NCI-H1092 treated with DMSO at 0.1 percent for 48 hours (cell line): ENCODE data around the gene KCNC1.

Experiments used
- DNase-seq: peaks from one replicate; lab custom pipeline; 2025; lab: John Stamatoyannopoulos, UW

KCNC1 gene

GRCh38 chr11:17755891-17756290 is 21.3 kb downstream of the KCNC1 start:
- no peak for DNase-seq

- DNase-seq = peak; percentile 71
These were observed 25.8 kb downstream of the KCNC1 start for GRCh38 chr11:17760102-17761029.

GRCh38 chr11:17762309-17762974 is 27.9 kb downstream of the KCNC1 start:
- DNase-seq = no peak

GRCh38 chr11:17763244-17763643 is 28.7 kb downstream of the KCNC1 start:
- no peak for DNase-seq

- no peak for DNase-seq
These were observed 29.1 kb downstream of the KCNC1 start for GRCh38 chr11:17763703-17764102.

GRCh38 chr11:17764446-17765218 is 30.1 kb downstream of the KCNC1 start:
- DNase-seq = no peak

GRCh38 chr11:17765356-17766072 is 30.9 kb downstream of the KCNC1 start:
- DNase-seq = no peak

- no peak for DNase-seq
These were observed 31.4 kb downstream of the KCNC1 start for GRCh38 chr11:17766073-17766359.

GRCh38 chr11:17766590-17766989 is 32.0 kb downstream of the KCNC1 start:
- no peak for DNase-seq

- DNase-seq = no peak
These were observed 32.8 kb downstream of the KCNC1 start for GRCh38 chr11:17767301-17767885.

GRCh38 chr11:17767914-17768313 is 33.3 kb downstream of the KCNC1 start:
- DNase-seq = no peak

GRCh38 chr11:17768547-17768946 is 34.0 kb downstream of the KCNC1 start:
- no peak for DNase-seq

- DNase-seq = no peak
These were observed 34.6 kb downstream of the KCNC1 start for GRCh38 chr11:17769218-17769617.

GRCh38 chr11:17770048-17770652 is 35.6 kb downstream of the KCNC1 start:
- DNase-seq = peak; percentile 6

GRCh38 chr11:17770917-17771316 is 36.3 kb downstream of the KCNC1 start:
- DNase-seq = no peak

GRCh38 chr11:17771415-17771814 is 36.8 kb downstream of the KCNC1 start:
- DNase-seq = no peak

- no peak for DNase-seq
These were observed 37.3 kb downstream of the KCNC1 start for GRCh38 chr11:17771841-17772401.

GRCh38 chr11:17772704-17773600 is 38.4 kb downstream of the KCNC1 start:
- no peak for DNase-seq

- DNase-seq = no peak
These were observed 39.1 kb downstream of the KCNC1 start for GRCh38 chr11:17773674-17774073.
